Diencephalon (tissue), 1 donor: Measurements from ENCODE around the gene C2orf66. TPM values are rescaled to one million over a fixed set of nuclear protein-coding genes. Genes with fewer than 3 reads are reported as not detected.

Experiments used
- small RNA-seq: library from RNA; depleted of rRNA; stranded (forward); fragments of <200 nt; gene quantifications from one replicate; pipeline ENCODE3, GENCODE V24; 2014
- total RNA-seq: library from RNA; depleted of rRNA; stranded (reverse); fragments of >200 nt; gene quantifications from one replicate; pipeline ENCODE4 v1.2.3, GENCODE V29; 2014

The C2orf66 gene
- 0.69 TPM for total RNA-seq

GRCh38 chr2:196809260-196809659, at the start of gene C2orf66:
C2orf66 (minus strand) TSS chr2:196809355; CDS start chr2:196809336, 19 bp downstream.

Small RNA genes within 50 kb of the gene (small RNA-seq; reads per million reads assigned to genes)
- gene AC012486.1, result not detected

Other genes starting within 250 kb of the C2orf66 start
- 44.5 TPM for gene HECW2, start 215.8 kb downstream of the C2orf66 start, total RNA-seq
- 9.2 TPM for gene CCDC150, start 169.6 kb downstream of the C2orf66 start, total RNA-seq
- 43.8 TPM for gene GTF3C3, start 9.7 kb downstream of the C2orf66 start, total RNA-seq
- gene PGAP1, start 117.4 kb upstream of the C2orf66 start, total RNA-seq, result 133 TPM